22Rv1 (cell line): ENCODE results near the gene BCL11B.

Experiments used
- ZFX ChIP-seq: fragments of 450-650 bp; IDR thresholded peaks from 2 replicates; pipeline ENCODE4 v1.6.1; 2017; ENCODE audit warnings: antibody characterized with exemption, borderline replicate concordance
- TF ChIP-seq, protein P1 (sequence below): fragments of 450-650 bp; IDR thresholded peaks from 2 replicates; pipeline ENCODE4 v1.5.1; 2017; ENCODE audit warnings: mild to moderate bottlenecking

DNA sequence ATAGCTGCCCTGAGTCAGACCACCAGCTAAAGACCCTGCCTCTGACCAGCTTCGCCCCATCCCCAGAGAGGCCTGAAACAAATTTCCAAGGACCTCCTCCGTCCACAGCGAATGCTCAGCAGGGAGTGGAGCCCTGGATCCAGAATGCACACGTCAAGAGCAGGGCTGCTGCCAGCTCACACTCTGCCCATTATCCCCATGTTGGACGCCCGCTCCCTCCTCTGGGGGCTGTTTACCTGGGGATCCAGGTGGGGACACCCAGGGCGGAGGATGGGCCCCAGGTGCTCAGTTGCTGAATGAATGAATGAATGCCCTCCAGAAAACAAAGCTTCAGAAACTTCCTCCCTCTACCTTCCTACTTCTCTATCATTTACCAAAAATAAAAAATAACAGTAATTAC is 18.1 kb downstream of the BCL11B start:
- TF ChIP-seq, protein P1, sequence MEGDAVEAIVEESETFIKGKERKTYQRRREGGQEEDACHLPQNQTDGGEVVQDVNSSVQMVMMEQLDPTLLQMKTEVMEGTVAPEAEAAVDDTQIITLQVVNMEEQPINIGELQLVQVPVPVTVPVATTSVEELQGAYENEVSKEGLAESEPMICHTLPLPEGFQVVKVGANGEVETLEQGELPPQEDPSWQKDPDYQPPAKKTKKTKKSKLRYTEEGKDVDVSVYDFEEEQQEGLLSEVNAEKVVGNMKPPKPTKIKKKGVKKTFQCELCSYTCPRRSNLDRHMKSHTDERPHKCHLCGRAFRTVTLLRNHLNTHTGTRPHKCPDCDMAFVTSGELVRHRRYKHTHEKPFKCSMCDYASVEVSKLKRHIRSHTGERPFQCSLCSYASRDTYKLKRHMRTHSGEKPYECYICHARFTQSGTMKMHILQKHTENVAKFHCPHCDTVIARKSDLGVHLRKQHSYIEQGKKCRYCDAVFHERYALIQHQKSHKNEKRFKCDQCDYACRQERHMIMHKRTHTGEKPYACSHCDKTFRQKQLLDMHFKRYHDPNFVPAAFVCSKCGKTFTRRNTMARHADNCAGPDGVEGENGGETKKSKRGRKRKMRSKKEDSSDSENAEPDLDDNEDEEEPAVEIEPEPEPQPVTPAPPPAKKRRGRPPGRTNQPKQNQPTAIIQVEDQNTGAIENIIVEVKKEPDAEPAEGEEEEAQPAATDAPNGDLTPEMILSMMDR: no peak
- TF ChIP-seq ZFX: no peak
